ENCODE results near the gene UPK2. TPM values are rescaled to one million over a fixed set of nuclear protein-coding genes. Genes with fewer than 3 reads are reported as not detected.

Gene UPK2

Small RNA genes lying within 50 kb of the gene (small RNA-seq; reads per million reads assigned to genes)
- gene AP003392.2 (ENCODE audit: insufficient read depth): not detected
- not detected for gene MIR4492 (ENCODE audit: insufficient read depth)
- not detected for gene RF00017 (ENCODE audit: insufficient read depth)
- gene RF00019 (ENCODE audit: insufficient read depth): not detected
- gene RN7SL688P (ENCODE audit: insufficient read depth): not detected
